ENCODE results near the gene DOLK. TPM values are rescaled to one million over a fixed set of nuclear protein-coding genes. Genes with fewer than 3 reads are reported as not detected.

Gene DOLK
- total RNA-seq, 1 experiment from 2014 or later: 14.8 TPM

DNA sequence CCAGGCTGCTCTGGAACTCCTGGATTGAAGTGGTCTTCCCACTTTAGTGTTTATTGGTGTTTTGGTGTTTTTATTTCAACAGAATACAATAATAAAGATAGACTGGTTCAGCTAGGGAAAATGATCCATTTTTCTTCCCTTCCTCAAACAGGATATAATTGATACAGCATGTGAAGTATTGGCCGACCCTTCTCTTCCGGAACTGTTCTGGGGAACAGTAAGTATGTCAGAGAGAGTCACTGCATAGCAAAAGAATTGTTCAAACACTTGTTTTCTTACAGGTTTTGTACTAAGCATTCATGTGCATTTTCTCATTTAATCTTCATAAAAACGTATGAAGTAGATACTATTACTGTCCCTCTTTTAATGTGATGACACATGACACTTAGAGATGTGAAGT lies 31.7 kb upstream of the DOLK start:
- ATAC-seq (no peak), DNase-seq (ENCODE audit: low spot score) (no peak)
- H3K9me3 Mint-ChIP-seq: no peaks in the 10 kb centered on the region
- H3K27me3 Mint-ChIP-seq (ENCODE audit: low read depth): no peaks in the 10 kb centered on the region
- H3K36me3 Mint-ChIP-seq: peaks cover 76% of the 10 kb centered on the region
- H3K4me1 Mint-ChIP-seq: no peaks in the 10 kb centered on the region
- ChIA-PET CTCF (no interaction called here), POLR2A (no interaction called here)
- TF ChIP-seq NR2C2 (CRISPR knock-in tag; IDR thresholded peaks at IDR 0.05): no peak
- no peak for TF ChIP-seq PRDM15 (CRISPR knock-in tag; IDR thresholded peaks at IDR 0.05)
- TF ChIP-seq ZNF671 (CRISPR knock-in tag; IDR thresholded peaks at IDR 0.05): no peak
- no peak for TF ChIP-seq FOXJ3 (CRISPR knock-in tag; IDR thresholded peaks at IDR 0.05; ENCODE audit: borderline replicate concordance)
- no peak for TF ChIP-seq AR (CRISPR knock-in tag; IDR thresholded peaks at IDR 0.05)
- TF ChIP-seq, protein P1, sequence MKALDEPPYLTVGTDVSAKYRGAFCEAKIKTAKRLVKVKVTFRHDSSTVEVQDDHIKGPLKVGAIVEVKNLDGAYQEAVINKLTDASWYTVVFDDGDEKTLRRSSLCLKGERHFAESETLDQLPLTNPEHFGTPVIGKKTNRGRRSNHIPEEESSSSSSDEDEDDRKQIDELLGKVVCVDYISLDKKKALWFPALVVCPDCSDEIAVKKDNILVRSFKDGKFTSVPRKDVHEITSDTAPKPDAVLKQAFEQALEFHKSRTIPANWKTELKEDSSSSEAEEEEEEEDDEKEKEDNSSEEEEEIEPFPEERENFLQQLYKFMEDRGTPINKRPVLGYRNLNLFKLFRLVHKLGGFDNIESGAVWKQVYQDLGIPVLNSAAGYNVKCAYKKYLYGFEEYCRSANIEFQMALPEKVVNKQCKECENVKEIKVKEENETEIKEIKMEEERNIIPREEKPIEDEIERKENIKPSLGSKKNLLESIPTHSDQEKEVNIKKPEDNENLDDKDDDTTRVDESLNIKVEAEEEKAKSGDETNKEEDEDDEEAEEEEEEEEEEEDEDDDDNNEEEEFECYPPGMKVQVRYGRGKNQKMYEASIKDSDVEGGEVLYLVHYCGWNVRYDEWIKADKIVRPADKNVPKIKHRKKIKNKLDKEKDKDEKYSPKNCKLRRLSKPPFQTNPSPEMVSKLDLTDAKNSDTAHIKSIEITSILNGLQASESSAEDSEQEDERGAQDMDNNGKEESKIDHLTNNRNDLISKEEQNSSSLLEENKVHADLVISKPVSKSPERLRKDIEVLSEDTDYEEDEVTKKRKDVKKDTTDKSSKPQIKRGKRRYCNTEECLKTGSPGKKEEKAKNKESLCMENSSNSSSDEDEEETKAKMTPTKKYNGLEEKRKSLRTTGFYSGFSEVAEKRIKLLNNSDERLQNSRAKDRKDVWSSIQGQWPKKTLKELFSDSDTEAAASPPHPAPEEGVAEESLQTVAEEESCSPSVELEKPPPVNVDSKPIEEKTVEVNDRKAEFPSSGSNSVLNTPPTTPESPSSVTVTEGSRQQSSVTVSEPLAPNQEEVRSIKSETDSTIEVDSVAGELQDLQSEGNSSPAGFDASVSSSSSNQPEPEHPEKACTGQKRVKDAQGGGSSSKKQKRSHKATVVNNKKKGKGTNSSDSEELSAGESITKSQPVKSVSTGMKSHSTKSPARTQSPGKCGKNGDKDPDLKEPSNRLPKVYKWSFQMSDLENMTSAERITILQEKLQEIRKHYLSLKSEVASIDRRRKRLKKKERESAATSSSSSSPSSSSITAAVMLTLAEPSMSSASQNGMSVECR (CRISPR knock-in tag; IDR thresholded peaks at IDR 0.05; ENCODE audit: borderline replicate concordance): no peak
- no peak for TF ChIP-seq GABPB1 (CRISPR knock-in tag; IDR thresholded peaks at IDR 0.05)
- H3K27ac Mint-ChIP-seq: no peak overlapping the region
- H3K4me3 Mint-ChIP-seq: no peak overlapping the region

GRCh38 chr9:128972956-128973355 lies 25.6 kb upstream of the DOLK start:
- Mint-ChIP-seq H3K27ac (no peak overlapping the region), H3K4me1 (no peaks in the 10 kb centered on the region), H3K4me3 (no peak overlapping the region), H3K36me3 (peaks cover 76% of the 10 kb centered on the region), H3K27me3 (ENCODE audit: low read depth) (no peaks in the 10 kb centered on the region), H3K9me3 (no peaks in the 10 kb centered on the region)
- ATAC-seq: no peak
- CTCF ChIA-PET: no interaction called here
- DNase-seq (ENCODE audit: low spot score): no peak
- POLR2A ChIA-PET: no interaction called here
- TF ChIP-seq E2F5 (CRISPR knock-in tag; IDR thresholded peaks at IDR 0.05) (no peak), SMAD4 (CRISPR knock-in tag; IDR thresholded peaks at IDR 0.05) (no peak), OVOL2 (CRISPR knock-in tag; IDR thresholded peaks at IDR 0.05; ENCODE audit: borderline replicate concordance) (no peak), GABPB1 (CRISPR knock-in tag; IDR thresholded peaks at IDR 0.05) (no peak), CBFB (CRISPR knock-in tag; IDR thresholded peaks at IDR 0.05; ENCODE audit: low read depth) (no peak), ZNF671 (CRISPR knock-in tag; IDR thresholded peaks at IDR 0.05) (no peak)
- TF ChIP-seq, protein P2, sequence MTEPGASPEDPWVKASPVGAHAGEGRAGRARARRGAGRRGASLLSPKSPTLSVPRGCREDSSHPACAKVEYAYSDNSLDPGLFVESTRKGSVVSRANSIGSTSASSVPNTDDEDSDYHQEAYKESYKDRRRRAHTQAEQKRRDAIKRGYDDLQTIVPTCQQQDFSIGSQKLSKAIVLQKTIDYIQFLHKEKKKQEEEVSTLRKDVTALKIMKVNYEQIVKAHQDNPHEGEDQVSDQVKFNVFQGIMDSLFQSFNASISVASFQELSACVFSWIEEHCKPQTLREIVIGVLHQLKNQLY (CRISPR knock-in tag; IDR thresholded peaks at IDR 0.05): no peak
